HT1080 (cell line): ENCODE data around the gene C3orf80. TPM values are rescaled to one million over a fixed set of nuclear protein-coding genes. Genes with fewer than 3 reads are reported as not detected.

Experiments used
- total RNA-seq: library from RNA; depleted of rRNA; stranded (reverse); fragments of >200 nt; shearing (Covaris generic); gene quantifications from 2 replicates; pipeline ENCODE4 v1.2.3, GENCODE V29; 2014; rRNA removed

Gene C3orf80
- total RNA-seq, 1 experiment from 2014 or later, result 1.8 TPM

Other genes starting within 250 kb of the C3orf80 start
- 18.8 and 27.1 TPM in 2 replicates for gene IL12A, start 236.6 kb upstream of the C3orf80 start, total RNA-seq
- gene IFT80, start 173.8 kb downstream of the C3orf80 start, total RNA-seq, result 13.5 and 18.3 TPM in 2 replicates
- 240 and 369 TPM in 2 replicates for gene SMC4, start 174.2 kb downstream of the C3orf80 start, total RNA-seq
- 13.3 and 16.5 TPM in 2 replicates for gene TRIM59, start 224.4 kb downstream of the C3orf80 start, total RNA-seq